Measurements from ENCODE around the gene NOP53. TPM values are rescaled to one million over a fixed set of nuclear protein-coding genes. Genes with fewer than 3 reads are reported as not detected.
A peak's percentile ranks its signal among the peaks of the same experiment; 100 is the strongest.

Gene NOP53
- total and polyA plus RNA-seq, 2 of the 13 experiments (the other 11 are each of a cell fraction or from before 2014, with no cell fraction given): 53.9 to 141 TPM

DNA sequence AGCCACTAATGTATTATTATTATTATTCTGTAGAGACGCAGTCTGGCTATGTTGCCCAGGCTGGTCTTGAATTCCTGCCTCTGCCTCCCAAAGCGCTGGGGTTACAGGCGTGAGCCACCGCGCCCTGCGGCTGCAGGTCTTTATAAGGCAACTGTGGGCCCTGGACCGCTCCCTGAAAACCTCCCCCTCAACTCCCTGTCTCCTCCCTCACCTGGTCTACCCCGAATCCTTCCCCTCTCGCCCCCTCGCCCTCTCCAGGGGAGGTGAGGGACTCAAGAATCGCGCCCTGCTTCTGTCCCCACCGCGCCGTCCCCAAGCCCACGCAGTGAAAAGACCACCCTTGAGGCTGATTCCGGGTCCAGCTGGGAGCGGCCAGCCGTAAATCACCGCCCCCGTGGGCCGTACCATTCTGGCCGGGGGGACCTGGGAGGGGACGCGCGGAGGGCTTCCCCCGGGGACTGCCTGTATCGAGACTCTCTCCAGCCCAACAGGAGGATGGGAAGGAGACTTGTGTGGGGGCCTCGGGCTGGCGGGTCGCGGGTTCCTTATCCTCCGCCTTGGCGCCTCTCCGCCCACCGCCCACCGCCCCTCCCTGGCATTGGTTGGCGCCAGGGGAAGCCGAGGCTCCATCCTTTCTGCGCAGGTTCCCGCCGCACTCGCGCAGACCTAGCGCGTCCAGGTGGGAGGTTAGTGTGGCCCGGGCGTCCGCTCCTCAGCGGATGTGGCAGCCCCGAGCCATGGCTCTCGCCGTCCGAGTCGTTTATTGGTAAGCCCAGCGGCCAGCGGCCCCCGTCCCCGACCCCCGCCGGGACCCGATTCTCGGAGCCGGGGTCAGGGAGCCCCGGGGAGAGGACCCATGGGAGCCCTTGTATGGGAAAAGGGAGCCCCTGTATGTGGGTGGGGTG is 33.0 kb downstream of the NOP53 start, which contains the start of gene SELENOW (continued):
- TF ChIP-seq FIP1L1 (IDR thresholded peaks at IDR 0.05; ENCODE audit: borderline replicate concordance, insufficient read depth, low read depth, low read length): no peak
- TF ChIP-seq SUZ12 (IDR thresholded peaks at IDR 0.05; ENCODE audit: low read depth, low read length): no peak
- peak; percentile 58 for TF ChIP-seq ZNF580 (CRISPR knock-in tag; IDR thresholded peaks at IDR 0.05; ENCODE audit: borderline replicate concordance, low read depth)
- TF ChIP-seq, protein P1, sequence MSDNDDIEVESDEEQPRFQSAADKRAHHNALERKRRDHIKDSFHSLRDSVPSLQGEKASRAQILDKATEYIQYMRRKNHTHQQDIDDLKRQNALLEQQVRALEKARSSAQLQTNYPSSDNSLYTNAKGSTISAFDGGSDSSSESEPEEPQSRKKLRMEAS (IDR thresholded peaks at IDR 0.05): peak; percentile 69
- TF ChIP-seq MLX (CRISPR knock-in tag; IDR thresholded peaks at IDR 0.05): no peak
- TF ChIP-seq ZNF160 (CRISPR knock-in tag; IDR thresholded peaks at IDR 0.05): peak; percentile 50; the same call in 1 of the 2 replicates
- TF ChIP-seq MAFK (conservative IDR thresholded peaks at IDR 0.05 in 1 of 2, IDR thresholded peaks at IDR 0.05 in 1 of 2; ENCODE audit: low read length in 2 of 2): no peak
- TF ChIP-seq, protein P2, sequence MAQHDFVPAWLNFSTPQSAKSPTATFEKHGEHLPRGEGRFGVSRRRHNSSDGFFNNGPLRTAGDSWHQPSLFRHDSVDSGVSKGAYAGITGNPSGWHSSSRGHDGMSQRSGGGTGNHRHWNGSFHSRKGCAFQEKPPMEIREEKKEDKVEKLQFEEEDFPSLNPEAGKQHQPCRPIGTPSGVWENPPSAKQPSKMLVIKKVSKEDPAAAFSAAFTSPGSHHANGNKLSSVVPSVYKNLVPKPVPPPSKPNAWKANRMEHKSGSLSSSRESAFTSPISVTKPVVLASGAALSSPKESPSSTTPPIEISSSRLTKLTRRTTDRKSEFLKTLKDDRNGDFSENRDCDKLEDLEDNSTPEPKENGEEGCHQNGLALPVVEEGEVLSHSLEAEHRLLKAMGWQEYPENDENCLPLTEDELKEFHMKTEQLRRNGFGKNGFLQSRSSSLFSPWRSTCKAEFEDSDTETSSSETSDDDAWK (CRISPR knock-in tag; IDR thresholded peaks at IDR 0.05): no peak
- TF ChIP-seq DNMT3B (CRISPR knock-in tag; conservative IDR thresholded peaks at IDR 0.05): no peak; the same call in 1 of the 2 replicates
- peak; percentile 70 for TF ChIP-seq ELF1 (CRISPR knock-in tag; IDR thresholded peaks at IDR 0.05)
- no peak for TF ChIP-seq MIER2 (CRISPR knock-in tag; IDR thresholded peaks at IDR 0.05)
- TF ChIP-seq ZNF530 (CRISPR knock-in tag; IDR thresholded peaks at IDR 0.05; ENCODE audit: low read depth): 0 out of 2 replicates have a peak, but pooled peaks have one; percentile 41
- TF ChIP-seq ZNF83 (CRISPR knock-in tag; IDR thresholded peaks at IDR 0.05; ENCODE audit: borderline replicate concordance): no peak; the same call in 1 of the 2 replicates
- TF ChIP-seq ZC3H13 (CRISPR knock-in tag; IDR thresholded peaks at IDR 0.05): peak; percentile 50; the same call in 1 of the 2 replicates
- TF ChIP-seq HHEX (CRISPR knock-in tag; IDR thresholded peaks at IDR 0.05): no peak
- TF ChIP-seq ZNF256 (CRISPR knock-in tag; conservative IDR thresholded peaks at IDR 0.05): 0 out of 2 replicates have a peak, but pooled peaks have one; percentile 13
- no peak for TF ChIP-seq ZSCAN12 (CRISPR knock-in tag; IDR thresholded peaks at IDR 0.05)
- no peak for TF ChIP-seq LRRFIP1 (CRISPR knock-in tag; conservative IDR thresholded peaks at IDR 0.05)
